NCI-H2171 (cell line): ENCODE measurements around the gene STON2.
A peak's percentile ranks its signal among the peaks of the same experiment; 100 is the strongest.

Experiments
- DNase-seq: peaks from one replicate; lab custom pipeline; 2025; lab: John Stamatoyannopoulos, UW

The STON2 gene

DNA sequence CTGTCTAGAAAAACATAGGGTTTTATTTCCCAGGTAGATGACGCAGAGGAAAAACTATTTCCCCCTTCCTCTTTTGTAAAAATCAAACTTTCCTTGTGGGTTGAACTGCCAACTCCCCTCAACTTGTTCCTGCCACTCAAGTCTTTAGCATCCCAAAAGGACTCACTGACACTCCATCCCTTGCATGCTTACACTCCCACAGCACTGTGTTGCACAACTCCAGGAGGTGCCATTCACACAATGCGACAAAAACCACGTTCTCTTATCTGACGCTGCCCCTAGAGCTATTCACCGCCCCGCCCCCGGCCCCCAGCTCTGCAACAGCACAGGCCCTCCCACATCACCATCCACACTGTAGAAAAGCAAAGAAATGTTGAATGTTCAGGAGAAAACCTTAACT, 16.9 kb upstream of the STON2 start:
- no peak for DNase-seq

DNA sequence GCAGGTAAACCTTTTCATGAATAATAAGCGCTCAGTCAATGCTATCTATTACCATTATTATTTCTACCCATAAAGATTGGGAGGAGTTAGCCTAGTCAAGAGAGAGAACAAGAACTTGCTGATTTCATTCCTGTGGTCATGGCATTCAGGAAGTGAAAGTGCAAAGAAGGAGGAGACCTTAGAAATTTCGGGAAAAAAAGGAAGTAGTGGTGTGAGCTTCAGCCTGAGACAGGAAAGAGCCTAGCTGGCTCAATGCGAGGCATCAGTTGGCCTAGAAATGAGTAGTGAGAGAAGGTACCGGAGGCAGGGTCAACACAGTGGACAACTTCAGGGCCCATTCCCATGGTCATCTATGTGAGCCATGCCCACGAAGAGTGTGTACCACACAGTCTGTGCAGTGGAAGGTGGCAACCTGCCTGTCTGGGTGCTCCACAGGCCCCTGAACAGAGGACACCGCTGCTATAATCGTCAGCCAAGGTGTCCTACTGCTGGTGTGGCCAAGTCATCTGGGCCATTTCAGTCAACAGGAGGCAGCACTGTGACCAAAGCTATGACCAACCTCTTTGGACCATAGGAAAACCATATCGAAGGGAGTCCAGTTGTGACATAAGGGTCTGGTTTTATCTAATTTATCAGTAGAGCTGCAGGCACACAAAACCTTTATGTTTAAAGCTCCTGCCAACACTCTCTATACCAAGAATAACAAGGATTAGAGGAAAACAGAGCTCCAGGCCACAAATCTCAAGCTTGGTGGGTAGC, 16.2 kb upstream of the STON2 start:
- DNase-seq = no peak

DNA sequence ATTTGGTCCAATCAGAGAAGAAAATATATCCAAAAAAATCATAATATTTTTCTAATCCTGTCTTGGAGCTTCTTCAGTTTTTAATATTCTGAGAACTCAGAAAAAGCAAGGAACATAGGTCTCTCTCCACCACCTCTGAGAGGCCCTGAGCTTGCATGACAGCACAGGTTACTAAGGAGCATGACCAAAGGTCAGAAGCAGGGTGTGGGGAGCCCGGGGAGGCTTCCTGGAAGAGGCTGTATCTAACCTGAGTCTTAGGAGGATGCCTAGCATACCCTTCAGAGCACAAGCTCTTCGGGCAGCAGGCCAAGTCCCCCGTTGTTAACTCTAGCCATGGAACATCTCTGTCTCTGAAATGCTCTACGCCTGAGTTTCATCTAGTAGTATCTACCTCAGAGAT, 15.7 kb upstream of the STON2 start:
- DNase-seq = no peak

DNA sequence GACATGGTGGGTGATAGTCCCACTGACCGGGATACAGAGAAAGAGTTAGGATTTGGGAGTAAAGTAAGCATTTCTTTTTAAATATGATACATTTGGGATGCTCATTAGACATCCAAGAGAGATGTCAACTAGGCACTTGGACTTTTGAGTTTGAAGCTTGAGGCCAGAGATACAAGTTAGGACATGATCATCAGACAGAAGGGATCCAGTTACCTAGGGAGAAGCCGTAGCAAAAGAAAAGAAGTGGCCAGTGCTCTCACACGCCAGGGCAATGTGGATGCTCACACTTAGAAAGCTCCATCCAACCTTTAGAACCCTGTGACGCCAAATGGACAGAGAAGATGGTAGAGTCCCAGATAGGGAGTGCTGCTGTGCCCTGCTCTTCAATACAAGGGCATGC, 14.0 kb upstream of the STON2 start:
- DNase-seq = no peak

DNA sequence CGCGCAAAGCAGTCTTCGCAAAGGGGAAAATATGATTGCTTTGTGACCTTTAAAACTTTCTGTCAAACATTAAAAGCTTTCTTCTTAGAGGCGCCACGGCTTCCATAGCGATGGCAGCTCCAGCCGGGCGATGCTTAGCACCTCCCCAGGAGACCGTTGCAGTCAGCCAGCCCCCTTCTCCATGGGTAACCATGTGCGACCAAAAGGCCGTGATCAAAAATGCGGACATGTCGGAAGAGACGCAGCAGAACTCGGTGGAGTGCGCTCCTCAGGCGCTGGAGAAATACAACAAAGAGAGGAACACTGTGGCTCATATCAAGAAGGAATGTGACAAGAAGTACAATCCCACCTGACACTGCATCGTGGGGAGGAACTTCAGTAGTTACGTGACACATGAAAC, 12.7 kb upstream of the STON2 start:
- no peak for DNase-seq

DNA sequence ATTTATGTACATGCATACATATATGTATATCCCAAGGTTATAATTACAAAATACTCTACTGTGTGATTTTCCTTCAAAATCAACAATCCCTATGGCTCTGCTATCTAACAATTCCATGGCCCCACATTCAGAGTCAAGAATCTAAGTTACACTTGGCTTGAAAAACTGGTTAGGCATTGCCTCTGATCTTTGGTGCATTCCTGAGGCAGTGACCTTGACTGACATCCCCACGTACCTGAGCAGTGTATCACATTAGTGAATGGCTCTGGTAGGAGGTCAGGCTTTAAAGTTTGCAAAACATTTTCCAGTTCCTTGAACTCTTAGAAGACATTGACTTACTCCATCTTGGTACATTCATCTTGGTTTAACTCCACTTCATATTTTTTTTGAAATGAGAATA, 8.5 kb upstream of the STON2 start:
- DNase-seq = no peak

DNA sequence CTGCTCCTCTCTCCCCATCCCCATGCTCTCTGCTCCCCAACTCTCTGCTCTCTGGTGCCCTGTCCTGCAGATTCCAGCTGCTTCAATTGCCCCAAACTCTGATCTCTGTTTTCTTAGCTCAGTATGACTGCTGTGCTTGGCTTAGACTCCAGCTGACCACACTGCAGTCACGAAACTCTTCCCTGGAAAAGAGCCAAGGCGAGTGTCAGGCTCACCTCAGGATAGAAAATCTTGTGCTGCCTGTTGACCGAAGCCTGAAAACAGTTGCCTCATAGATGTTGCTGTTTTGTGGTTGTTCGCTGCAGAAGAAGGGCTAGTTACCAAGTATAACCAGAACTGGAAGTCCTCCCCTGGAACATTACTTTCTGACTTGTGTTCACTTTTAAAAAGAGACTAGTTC, 6.7 kb upstream of the STON2 start:
- DNase-seq = no peak

DNA sequence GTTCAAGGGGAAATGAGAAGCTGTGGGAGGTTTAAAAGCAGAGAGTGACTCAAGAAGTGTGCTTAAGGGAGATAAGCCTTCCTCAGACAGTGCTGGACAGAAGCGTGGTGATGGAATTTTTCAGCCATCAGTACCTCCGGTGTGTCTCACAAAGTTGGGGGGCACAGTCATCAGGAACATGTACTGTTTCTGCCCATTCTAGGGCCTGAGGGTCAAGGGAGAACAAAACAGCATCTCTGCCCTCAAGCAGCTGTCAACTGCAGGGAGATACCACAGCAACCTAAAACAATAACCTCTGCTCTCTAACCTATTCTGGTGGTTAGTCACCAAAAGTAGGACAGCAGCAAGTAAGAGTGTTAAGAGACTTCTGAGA, 2.0 kb upstream of the STON2 start:
- no peak for DNase-seq

DNA sequence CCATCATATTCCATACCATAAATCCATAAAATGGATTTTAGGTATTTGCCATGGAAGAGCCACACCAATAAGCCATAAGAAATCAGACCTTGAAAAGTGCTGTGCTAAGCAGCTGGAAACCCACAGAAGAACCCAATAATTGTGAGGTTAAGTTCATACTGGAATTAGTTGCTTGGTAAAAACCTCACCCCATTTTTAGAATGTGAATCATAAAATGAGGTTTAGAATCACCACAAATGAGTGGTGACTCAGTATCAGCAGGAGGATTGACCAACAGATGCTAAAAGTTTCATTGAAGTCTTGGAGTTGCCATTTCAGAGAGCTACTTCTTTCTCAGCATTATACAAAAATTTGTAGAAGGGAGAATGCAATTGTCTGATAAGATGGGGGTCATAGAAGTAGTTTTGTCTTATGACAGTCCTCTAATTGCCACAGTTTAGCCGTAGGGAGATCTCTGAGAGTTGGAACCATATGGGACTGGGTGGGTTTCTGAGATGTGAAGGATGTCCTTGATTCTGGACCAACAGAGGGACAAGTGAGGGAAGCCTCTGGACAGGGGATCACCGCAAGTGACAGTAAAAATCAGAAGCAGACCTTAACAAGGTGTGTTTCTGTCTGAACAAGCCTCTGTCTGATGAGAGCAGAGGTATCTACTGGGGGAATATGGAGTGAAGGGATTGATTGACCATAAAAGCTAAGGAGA, 1.4 kb upstream of the STON2 start:
- no peak for DNase-seq

DNA sequence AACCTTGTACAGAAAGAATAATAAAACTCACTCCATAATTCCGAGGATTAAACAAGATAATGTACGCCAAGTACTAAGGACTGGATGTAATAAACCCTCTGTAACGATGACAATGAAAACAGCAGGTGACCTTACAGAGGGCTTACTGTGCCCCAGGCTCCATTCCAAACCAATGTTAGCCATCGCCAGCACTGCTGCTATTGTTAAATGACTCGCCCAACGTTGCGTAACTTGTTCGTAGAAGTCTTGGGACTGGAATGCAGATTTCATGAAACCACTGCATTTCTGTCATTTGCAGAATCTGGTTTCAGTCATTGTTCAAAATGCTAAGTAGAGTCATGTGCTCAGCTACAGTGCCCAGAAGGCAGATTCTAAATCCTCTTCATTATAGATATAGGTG, 728 bp upstream of the STON2 start:
- DNase-seq = no peak

DNA sequence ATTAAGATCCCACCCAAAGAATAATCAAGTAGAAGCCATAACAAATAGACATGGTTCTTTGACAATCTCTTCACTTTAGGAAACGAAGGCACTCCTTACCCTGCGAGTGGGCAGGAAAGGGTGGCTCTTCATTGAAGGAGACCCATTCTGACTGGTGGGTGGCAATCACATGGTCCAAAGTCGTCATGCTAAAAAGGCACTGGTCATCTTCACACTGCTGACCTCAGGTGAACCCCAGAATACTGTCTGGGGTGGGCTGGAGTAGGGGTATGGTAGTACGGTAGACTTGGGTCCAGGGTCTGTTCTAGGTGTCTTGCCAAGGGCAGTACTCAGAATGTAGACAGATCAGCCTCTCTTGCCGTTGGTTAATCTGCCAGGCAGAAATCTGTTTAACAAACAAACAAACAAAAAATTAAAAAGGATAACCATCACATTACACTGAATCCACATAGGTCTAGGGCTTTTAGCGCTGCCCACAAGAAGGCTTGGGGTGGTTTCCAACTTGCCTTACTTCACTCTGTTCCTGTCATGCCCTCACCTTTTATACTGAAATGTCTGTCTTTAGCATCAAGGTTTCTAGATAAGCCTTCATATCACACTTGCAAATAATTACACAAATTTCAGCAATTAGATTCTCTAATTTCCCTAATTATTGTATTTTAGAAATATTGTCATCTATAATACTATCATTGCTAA, 1.8 kb downstream of the STON2 start:
- no peak for DNase-seq

DNA sequence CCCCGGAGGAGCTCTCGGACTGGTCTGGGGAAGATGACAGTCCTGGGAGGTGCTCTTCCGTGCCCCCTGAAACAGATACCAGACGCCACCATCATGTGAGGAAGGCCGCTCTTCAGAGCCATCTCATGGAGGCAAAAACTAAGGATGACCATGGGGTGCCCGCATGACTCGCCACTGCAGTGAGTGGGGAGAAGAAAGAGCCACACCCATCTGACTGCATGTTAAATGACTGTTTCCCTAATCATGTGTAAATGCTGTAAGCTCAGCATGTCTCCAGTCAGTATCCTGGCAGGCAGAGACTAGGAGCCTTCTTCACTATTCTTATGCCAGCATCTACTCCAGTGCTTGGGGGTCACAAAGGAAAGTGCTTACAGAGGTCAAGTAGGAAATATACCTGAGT, 4.0 kb downstream of the STON2 start:
- no peak for DNase-seq

DNA sequence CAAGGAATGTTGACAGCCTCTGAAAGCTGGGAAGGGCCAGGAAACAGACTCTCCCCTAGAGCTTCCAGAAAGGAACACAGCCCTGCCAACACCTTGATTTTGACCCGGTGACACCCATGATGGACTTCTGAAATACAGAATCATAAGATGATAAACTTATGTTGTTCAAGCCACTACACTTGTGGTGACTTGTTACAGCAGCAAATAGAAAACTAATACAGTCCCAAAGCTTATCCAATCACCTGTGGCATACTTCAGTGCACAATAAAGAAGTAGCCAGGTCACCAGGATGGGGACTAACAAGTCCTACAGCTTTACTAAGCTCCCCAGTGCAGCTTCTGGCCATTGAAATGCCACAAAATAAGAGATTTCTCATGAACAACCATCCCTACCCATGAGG, 5.4 kb downstream of the STON2 start:
- DNase-seq = no peak

DNA sequence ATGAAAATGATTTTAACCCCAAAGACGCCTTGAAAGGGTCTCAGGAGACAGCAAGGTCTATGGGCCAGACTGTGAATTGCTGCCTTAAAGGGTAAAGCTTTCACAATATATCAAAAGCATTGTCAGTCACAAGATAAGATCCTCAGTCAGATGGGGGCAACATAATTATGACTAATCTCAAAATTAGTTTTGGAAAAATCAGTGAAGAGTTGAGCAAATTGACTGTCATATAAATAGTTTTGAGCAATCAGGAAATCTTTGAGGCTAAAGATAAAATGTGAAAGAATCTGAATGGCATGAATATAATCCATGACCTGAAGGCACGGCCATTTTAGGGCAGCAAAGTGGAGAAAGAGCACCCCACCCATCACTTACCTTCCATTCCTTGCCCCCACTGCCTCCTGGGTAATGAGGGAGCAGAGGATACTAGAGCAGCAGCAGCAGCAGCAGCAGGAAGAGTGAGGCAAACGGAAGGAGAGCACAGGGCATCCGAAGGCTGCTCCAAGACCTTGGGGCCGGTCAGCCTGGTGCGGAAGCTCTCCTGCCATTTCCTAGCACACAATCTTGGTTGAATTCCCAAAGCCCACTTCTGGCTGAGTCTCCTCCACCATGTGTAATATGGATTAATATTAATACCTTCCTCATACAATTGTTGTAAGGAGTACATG, 7.0 kb downstream of the STON2 start:
- DNase-seq = no peak

DNA sequence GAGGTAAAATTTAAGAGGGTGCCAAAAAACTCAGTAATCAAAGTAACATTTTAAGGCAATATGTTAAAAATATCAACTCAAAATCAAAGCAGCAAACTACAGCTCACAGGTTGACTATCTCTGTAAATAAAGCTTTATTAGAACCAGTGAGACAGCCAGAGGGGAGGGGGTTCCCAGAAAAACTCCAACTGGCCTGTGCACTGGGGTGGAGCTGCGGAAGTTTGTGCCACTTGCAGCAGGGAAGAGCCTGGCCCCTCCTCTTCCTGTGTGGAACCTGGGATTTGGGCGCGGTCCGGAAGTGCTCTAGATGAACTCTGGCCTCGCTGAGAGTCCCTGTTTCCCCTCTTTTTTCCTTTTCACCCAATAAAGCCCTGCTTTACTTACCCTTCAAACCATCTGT, 8.1 kb downstream of the STON2 start:
- DNase-seq = no peak

DNA sequence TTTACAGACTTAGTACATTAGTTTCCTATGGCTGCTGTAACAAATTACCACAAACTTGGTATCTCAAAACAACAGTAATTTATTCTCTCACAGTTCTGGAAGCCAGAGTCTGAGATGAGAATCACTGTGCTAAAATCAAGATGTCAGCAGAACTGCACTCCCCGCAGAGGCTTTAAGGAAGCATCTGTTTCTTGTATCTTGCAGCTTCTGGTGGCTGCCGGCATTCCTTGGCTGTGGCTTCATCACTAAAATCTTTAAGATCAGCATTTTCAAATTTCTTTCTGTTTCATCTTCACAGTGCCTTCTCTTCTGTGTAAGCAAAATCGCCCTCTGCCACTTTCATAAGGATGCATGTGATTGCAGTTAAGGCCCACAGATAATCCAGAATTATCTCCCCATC, 9.4 kb downstream of the STON2 start:
- no peak for DNase-seq

DNA sequence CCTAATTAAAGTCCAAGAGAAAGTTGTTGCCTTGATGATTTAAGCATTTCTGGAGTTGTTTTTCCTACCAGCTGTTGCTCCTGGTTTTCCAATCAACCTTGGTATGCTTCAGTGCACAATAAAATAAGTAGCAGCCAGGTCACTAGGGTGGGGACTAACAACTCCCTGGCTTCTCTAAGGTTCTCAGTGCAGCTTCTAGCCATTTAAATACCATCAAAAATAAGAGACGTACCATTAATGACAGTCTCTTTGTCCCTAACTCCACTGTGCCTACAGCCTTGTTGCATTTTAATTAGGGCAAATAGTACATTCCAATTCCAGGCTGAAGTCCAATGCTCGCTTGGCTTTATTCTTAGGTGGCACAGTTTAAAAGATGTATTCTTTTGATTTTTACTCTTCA, 11.8 kb downstream of the STON2 start:
- DNase-seq = peak; percentile 43

DNA sequence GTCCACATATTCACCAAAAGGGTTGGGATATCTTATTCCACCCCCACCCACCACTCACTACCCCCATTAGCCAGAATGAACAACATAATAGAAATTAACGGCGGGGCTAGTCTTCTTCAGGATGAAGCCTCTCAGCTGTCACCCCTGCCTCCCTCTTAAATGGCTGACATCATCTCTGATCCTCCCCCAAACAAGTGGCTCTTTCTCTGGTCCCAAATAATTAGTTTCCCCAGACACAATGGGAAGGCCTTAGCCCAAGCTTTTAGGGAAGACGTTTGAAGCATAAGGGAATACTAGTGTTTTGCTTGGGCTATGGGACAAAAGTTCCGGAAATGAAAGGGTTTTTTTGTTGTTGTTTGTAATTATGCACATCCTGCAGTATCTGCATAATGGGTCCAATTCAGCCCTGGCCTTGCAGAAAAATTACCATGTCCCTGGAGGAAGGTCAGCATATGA, 13.8 kb downstream of the STON2 start:
- DNase-seq = no peak

DNA sequence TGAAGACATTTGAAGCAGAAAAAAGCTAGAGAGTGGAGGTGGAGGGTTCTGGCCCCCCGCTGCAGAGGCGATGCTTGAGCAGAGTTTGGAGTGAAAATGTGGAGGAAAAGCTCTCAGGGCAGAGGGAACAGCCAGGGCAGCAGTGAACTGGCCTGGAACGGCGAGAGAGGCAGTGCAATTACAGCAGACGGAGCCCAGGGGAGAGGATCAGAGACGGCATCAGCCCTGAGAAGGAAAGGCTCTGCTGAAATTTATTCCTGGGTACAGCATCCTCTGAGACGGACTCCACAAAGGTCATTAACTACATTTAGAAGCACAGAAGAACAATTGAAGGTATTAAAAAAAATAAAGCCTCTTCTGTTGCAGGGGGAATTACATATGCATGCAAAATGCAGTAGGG, 14.2 kb downstream of the STON2 start:
- no peak for DNase-seq

DNA sequence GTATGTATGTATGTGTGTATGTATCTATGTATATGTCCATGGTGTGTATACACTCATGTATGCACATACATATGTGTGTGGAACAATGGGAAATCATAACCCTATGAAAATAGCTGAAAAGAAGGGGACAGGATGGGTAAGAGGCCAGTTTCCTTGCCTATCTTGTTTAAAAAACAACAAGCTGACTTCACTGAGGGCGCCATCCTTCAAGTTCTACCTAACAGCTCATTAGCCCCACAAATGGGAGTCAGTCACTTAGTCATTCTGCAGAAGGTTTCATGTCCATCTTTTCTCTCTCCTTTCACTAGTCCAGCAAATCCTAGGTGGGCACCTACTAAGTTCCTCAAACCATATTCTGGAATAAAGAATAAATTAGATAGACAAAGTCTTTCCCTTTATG, 14.7 kb downstream of the STON2 start:
- no peak for DNase-seq

DNA sequence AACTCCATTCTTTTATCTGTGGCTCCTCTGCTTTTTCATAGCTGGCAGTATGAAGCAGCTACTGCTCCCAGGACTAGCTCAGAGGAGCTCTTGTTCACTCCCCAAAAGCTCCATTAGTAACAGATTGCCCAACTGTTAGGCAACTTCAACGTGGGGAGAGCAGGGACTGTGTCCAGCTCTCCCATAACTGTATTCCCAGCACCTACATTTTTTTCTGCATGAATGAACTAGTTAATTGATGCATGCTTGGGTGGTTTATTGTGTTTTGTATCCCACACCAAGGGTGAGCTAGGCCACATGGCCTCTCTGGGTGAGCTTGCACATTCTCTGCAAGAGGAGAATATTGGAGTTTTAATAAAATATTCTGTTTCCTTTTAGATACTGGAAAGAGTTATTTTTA, 15.2 kb downstream of the STON2 start:
- DNase-seq = peak; percentile 90

DNA sequence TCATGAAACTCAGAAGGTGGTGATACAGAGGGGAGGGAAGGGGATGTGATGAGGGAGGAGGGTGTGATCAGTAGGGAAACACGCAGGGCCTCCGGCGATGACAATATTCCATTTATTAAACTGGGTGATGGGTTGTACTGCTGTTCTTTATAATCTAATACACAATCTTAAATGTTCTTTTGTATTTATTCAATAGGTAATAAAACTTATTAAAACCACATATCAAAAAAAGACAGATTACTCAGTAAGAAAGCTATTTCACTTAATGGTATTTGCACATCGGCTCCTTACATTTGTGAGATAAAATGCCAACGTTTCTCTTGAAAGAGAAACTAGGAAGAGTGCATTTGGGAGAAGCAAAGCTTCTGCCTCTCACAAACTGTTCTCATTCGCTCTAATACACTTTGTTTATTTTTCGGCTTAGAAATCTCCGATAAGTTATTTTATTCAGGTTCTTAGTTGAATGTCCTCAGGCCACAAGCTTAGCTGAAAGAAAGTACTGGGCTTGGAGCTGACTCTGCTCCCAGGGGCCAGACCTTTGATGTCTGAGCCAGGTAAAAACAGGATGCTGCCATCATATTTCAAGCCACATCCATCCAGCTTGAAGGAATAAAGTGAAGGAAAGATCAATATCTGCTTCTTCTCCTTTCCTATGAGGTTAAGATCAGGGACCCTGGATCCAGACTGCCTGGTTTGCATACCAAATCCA, 17.5 kb downstream of the STON2 start:
- no peak for DNase-seq
